ENCODE measurements around the gene PFKL.

The PFKL gene

GRCh38 chr21:44286716-44287632, 12.9 kb upstream of the PFKL start:
- DNase-seq (ENCODE audit: low read depth): no peak
- TF ChIP-seq CTCF (conservative IDR thresholded peaks at IDR 0.05; ENCODE audit: low read depth, low read length): no peak
- no peak overlapping the region for H3K4me3 ChIP-seq (ENCODE audit: low read length)

- TF ChIP-seq CTCF (conservative IDR thresholded peaks at IDR 0.05; ENCODE audit: low read depth, low read length): no peak
- H3K4me3 ChIP-seq (ENCODE audit: low read length): no peak overlapping the region
- no peak for DNase-seq (ENCODE audit: low read depth)
Observed at GRCh38 chr21:44288251-44289110, 11.4 kb upstream of the PFKL start.

GRCh38 chr21:44289381-44290010, 10.4 kb upstream of the PFKL start:
- DNase-seq (ENCODE audit: low read depth): no peak
- H3K4me3 ChIP-seq (ENCODE audit: low read length): no peak overlapping the region
- TF ChIP-seq CTCF (conservative IDR thresholded peaks at IDR 0.05; ENCODE audit: low read depth, low read length): no peak

GRCh38 chr21:44290327-44291077, 9.4 kb upstream of the PFKL start:
- H3K4me3 ChIP-seq (ENCODE audit: low read length): no peak overlapping the region
- no peak for TF ChIP-seq CTCF (conservative IDR thresholded peaks at IDR 0.05; ENCODE audit: low read depth, low read length)
- DNase-seq (ENCODE audit: low read depth): no peak

GRCh38 chr21:44291078-44291935, 8.5 kb upstream of the PFKL start:
- no peak for DNase-seq (ENCODE audit: low read depth)
- H3K4me3 ChIP-seq (ENCODE audit: low read length): no peak overlapping the region
- no peak for TF ChIP-seq CTCF (conservative IDR thresholded peaks at IDR 0.05; ENCODE audit: low read depth, low read length)

All from retinal pigment epithelial cell (primary cell).